HEK293 (cell line): ENCODE results near the gene ACKR3.

Experiments
- CTCF ChIA-PET: fragments of 350-600 bp; formaldehyde crosslinking; extraction: SDS; loops from one replicate; lab custom pipeline; 2021; ENCODE audit warnings: antibody characterized with exemption; lab: Yijun Ruan, JAX
- POLR2A ChIA-PET: fragments of 300-600 bp; formaldehyde crosslinking; extraction: SDS; loops from one replicate; lab custom pipeline; 2020; ENCODE audit warnings: antibody characterized with exemption, inconsistent platforms; lab: Yijun Ruan, JAX
- H3K27ac ChIP-seq: fragments of 200-500 bp; sonication (Bioruptor generic); 2 replicates; pipeline ENCODE4 v1.5.1; 2014; ENCODE audit warnings: low read depth, low read length, control low read depth, inconsistent platforms; ENCODE audit errors: extremely low read depth
- H3K36me3 ChIP-seq, 2 experiments: fragments of 200-500 bp in 1 of 2; sonication (Bioruptor generic) in 1 of 2; 1 replicate in 1 of 2; 2 replicates in 1 of 2; pipeline ENCODE4 v1.5.1; 2014 to 2017; ENCODE audit warnings: inconsistent platforms in 2 of 2, low read length in 2 of 2; ENCODE audit not compliant: control insufficient read depth in 2 of 2, insufficient read depth in 1 of 2
- H3K4me1 ChIP-seq: fragments of 200-500 bp; sonication (Bioruptor generic); 2 replicates; pipeline ENCODE4 v1.5.1; 2014; ENCODE audit warnings: mild to moderate bottlenecking, low read length, inconsistent platforms; ENCODE audit not compliant: control insufficient read depth, insufficient read depth
- H3K4me3 ChIP-seq: 2 replicates; pipeline ENCODE4 v1.5.1; 2011; ENCODE audit warnings: low read depth, mild to moderate bottlenecking, control low read depth, low read length, moderate library complexity
- H3K9me3 ChIP-seq: fragments of 200-500 bp; sonication (Bioruptor generic); 2 replicates; pipeline ENCODE4 v1.5.1; 2014; ENCODE audit warnings: low read depth, low read length, inconsistent platforms; ENCODE audit not compliant: control insufficient read depth, insufficient read depth
- GLIS1 ChIP-seq: fragments of 450-650 bp; formaldehyde crosslinking; IDR thresholded peaks from 2 replicates; pipeline ENCODE4 v1.5.1; 2016; ENCODE audit warnings: missing biosample characterization, missing genetic modification characterization
- HOXC10 ChIP-seq: sonication (generic); formaldehyde crosslinking; IDR thresholded peaks from 2 replicates; pipeline ENCODE4 v1.8.1; 2023; ENCODE audit warnings: mild to moderate bottlenecking, missing genetic modification reagents
- KLF10 ChIP-seq: fragments of 450-650 bp; IDR thresholded peaks from 2 replicates; pipeline ENCODE4 v1.5.1; 2018; ENCODE audit warnings: missing biosample characterization, mild to moderate bottlenecking, missing genetic modification characterization
- KLF9 ChIP-seq: fragments of 450-650 bp; formaldehyde crosslinking; IDR thresholded peaks from 2 replicates; pipeline ENCODE4 v1.5.1; 2016; ENCODE audit warnings: missing biosample characterization, missing genetic modification characterization, low read depth
- PRDM2 ChIP-seq: fragments of 450-650 bp; formaldehyde crosslinking; IDR thresholded peaks from 2 replicates; pipeline ENCODE4 v1.5.1; 2016; ENCODE audit warnings: missing biosample characterization, missing genetic modification characterization, borderline replicate concordance
- TRIM28 ChIP-seq: IDR thresholded peaks from 2 replicates; pipeline ENCODE4 v1.6.1; 2011; ENCODE audit warnings: low read length, control low read depth, borderline replicate concordance
- YY2 ChIP-seq: fragments of 450-650 bp; formaldehyde crosslinking; IDR thresholded peaks from 2 replicates; pipeline ENCODE4 v1.5.1; 2016; ENCODE audit warnings: missing biosample characterization, missing genetic modification characterization
- ZBTB17 ChIP-seq: fragments of 450-650 bp; formaldehyde crosslinking; IDR thresholded peaks from 2 replicates; pipeline ENCODE4 v1.5.1; 2016; ENCODE audit warnings: missing biosample characterization, missing genetic modification characterization
- ZNF112 ChIP-seq: fragments of 450-650 bp; formaldehyde crosslinking; IDR thresholded peaks from 2 replicates; pipeline ENCODE4 v1.5.0; 2017; ENCODE audit warnings: missing biosample characterization, missing genetic modification characterization
- ZNF24 ChIP-seq: fragments of 450-650 bp; formaldehyde crosslinking; IDR thresholded peaks from 2 replicates; pipeline ENCODE4 v1.5.1; 2016; ENCODE audit warnings: missing biosample characterization, missing genetic modification characterization
- ZNF530 ChIP-seq: fragments of 450-650 bp; formaldehyde crosslinking; IDR thresholded peaks from 2 replicates; pipeline ENCODE4 v1.5.1; 2016; ENCODE audit warnings: low read depth, missing biosample characterization, missing genetic modification characterization
- ZNF610 ChIP-seq: fragments of 450-650 bp; formaldehyde crosslinking; IDR thresholded peaks from 2 replicates; pipeline ENCODE4 v1.5.1; 2016; ENCODE audit warnings: missing biosample characterization, missing genetic modification characterization, borderline replicate concordance
- ZNF707 ChIP-seq: fragments of 450-650 bp; formaldehyde crosslinking; IDR thresholded peaks from 2 replicates; pipeline ENCODE4 v1.5.1; 2016; ENCODE audit warnings: missing biosample characterization, missing genetic modification characterization
- ZNF768 ChIP-seq: fragments of 450-650 bp; formaldehyde crosslinking; IDR thresholded peaks from 2 replicates; pipeline ENCODE4 v1.5.1; 2018; ENCODE audit warnings: missing biosample characterization, mild to moderate bottlenecking, missing genetic modification characterization
- ZSCAN16 ChIP-seq: fragments of 450-650 bp; formaldehyde crosslinking; IDR thresholded peaks from 2 replicates; pipeline ENCODE4 v1.5.1; 2016; ENCODE audit warnings: missing biosample characterization, missing genetic modification characterization
- ZSCAN30 ChIP-seq: fragments of 450-650 bp; IDR thresholded peaks from 2 replicates; pipeline ENCODE4 v1.5.1; 2018; ENCODE audit warnings: missing biosample characterization, mild to moderate bottlenecking, missing genetic modification characterization, moderate library complexity
- TF ChIP-seq, protein P1 (sequence below): fragments of 450-650 bp; formaldehyde crosslinking; IDR thresholded peaks from 2 replicates; pipeline ENCODE4 v1.5.1; 2016; ENCODE audit warnings: missing biosample characterization, missing genetic modification characterization
- TF ChIP-seq, protein P2 (sequence below): fragments of 450-650 bp; formaldehyde crosslinking; IDR thresholded peaks from 2 replicates; pipeline ENCODE4 v1.5.1; 2017; ENCODE audit warnings: missing biosample characterization, mild to moderate bottlenecking, missing genetic modification characterization, moderate library complexity
- TF ChIP-seq, protein P3 (sequence below): fragments of 450-650 bp; formaldehyde crosslinking; IDR thresholded peaks from 2 replicates; pipeline ENCODE4 v1.5.1; 2016; ENCODE audit warnings: missing biosample characterization, missing genetic modification characterization

Gene ACKR3

DNA sequence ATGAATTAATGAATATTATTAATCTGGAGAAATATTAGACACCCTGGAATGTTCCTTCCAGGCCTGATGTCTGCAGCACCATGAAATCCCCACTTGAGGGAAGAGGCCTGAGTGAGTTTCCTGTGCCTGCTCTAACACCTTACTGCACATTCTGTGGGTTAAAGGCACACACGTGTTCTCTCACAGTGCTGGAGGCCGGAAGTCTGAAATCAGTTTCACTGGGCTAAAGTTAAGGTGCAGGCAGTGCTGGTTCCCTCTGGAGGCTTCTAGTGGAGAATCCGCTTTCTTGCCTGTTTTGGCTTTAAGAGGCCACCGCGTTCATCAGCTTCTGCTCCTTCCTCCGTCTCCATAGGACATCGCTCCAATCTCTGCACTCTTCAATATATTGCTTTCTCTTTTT is 48.7 kb downstream of the ACKR3 start:
- H3K9me3 ChIP-seq: no peaks in the 10 kb centered on the region
- no peak for TF ChIP-seq ZNF768 (tag by site-specific recombination)
- TF ChIP-seq ZSCAN16 (tag by site-specific recombination): no peak
- no peak for TF ChIP-seq ZNF530
- no peak for TF ChIP-seq ZNF112 (tag by site-specific recombination)
- no peak for TF ChIP-seq ZBTB17 (tag by site-specific recombination)
- TF ChIP-seq ZSCAN30 (tag by site-specific recombination): no peak
- TF ChIP-seq ZNF24 (tag by site-specific recombination): no peak
- TF ChIP-seq, protein P1, sequence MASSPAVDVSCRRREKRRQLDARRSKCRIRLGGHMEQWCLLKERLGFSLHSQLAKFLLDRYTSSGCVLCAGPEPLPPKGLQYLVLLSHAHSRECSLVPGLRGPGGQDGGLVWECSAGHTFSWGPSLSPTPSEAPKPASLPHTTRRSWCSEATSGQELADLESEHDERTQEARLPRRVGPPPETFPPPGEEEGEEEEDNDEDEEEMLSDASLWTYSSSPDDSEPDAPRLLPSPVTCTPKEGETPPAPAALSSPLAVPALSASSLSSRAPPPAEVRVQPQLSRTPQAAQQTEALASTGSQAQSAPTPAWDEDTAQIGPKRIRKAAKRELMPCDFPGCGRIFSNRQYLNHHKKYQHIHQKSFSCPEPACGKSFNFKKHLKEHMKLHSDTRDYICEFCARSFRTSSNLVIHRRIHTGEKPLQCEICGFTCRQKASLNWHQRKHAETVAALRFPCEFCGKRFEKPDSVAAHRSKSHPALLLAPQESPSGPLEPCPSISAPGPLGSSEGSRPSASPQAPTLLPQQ (tag by site-specific recombination): no peak
- no peak overlapping the region for H3K4me3 ChIP-seq
- H3K4me1 ChIP-seq: no peaks in the 10 kb centered on the region
- no peaks in the 10 kb centered on the region for H3K36me3 ChIP-seq
- CTCF ChIA-PET: no interaction called here
- POLR2A ChIA-PET: no interaction called here
- H3K27ac ChIP-seq: no peak overlapping the region

DNA sequence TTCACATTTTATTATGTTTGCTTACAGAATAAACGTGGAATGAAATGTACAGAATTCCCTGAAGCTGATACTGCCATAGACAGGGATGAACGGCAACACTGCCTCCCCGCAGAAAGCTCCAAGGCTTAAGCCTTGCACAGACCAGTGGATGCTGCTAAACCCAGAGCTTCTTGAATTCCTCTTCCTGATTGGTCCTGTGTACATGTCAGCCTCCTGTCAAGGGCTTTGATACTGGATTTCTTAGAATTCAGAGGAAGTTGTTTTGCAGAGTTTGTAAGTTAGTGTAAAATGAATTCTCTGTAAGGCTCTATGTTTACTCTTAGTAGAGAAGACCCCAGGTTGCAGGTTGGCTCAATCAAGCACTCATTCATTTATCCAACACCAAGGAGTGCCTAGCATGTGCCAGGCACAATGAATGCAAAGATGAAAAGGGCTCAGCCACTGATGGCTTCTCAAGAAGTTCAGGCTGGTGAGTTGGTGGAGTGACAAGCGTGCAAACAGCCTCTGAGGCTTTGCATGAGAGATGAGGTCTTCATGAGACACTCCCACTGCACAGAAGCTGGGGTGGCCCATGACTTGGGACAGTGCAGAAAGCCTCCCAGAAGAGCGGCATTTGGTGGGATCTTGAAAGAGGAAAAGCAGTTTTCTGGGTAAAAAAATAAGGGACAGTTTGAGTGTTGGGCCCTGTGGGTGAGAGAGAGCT is 50.4 kb downstream of the ACKR3 start:
- Histone ChIP-seq H3K9me3 (no peaks in the 10 kb centered on the region), H3K4me3 (no peak overlapping the region), H3K4me1 (no peaks in the 10 kb centered on the region), H3K36me3 (no peaks in the 10 kb centered on the region), H3K27ac (no peak overlapping the region)
- CTCF ChIA-PET: interaction anchor here (1.1 kb wide), 1 partner anchor 12 kb away, joined by 3 read pairs; no protein-coding TSS in a partner anchor
- TF ChIP-seq ZNF610 (no peak), ZNF707 (tag by site-specific recombination) (no peak), KLF10 (tag by site-specific recombination) (no peak), KLF9 (tag by site-specific recombination) (no peak), TRIM28 (no peak), HOXC10 (no peak), YY2 (tag by site-specific recombination) (no peak), ZSCAN30 (tag by site-specific recombination) (no peak), GLIS1 (tag by site-specific recombination) (no peak), PRDM2 (no peak)
- TF ChIP-seq, protein P2, sequence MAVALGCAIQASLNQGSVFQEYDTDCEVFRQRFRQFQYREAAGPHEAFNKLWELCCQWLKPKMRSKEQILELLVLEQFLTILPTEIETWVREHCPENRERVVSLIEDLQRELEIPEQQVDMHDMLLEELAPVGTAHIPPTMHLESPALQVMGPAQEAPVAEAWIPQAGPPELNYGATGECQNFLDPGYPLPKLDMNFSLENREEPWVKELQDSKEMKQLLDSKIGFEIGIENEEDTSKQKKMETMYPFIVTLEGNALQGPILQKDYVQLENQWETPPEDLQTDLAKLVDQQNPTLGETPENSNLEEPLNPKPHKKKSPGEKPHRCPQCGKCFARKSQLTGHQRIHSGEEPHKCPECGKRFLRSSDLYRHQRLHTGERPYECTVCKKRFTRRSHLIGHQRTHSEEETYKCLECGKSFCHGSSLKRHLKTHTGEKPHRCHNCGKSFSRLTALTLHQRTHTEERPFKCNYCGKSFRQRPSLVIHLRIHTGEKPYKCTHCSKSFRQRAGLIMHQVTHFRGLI (tag by site-specific recombination): no peak
- TF ChIP-seq, protein P3, sequence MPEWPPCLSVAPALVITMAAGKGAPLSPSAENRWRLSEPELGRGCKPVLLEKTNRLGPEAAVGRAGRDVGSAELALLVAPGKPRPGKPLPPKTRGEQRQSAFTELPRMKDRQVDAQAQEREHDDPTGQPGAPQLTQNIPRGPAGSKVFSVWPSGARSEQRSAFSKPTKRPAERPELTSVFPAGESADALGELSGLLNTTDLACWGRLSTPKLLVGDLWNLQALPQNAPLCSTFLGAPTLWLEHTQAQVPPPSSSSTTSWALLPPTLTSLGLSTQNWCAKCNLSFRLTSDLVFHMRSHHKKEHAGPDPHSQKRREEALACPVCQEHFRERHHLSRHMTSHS (tag by site-specific recombination): no peak
- POLR2A ChIA-PET: no interaction called here
